ENCODE data around the gene COL9A1.

The COL9A1 gene

DNA sequence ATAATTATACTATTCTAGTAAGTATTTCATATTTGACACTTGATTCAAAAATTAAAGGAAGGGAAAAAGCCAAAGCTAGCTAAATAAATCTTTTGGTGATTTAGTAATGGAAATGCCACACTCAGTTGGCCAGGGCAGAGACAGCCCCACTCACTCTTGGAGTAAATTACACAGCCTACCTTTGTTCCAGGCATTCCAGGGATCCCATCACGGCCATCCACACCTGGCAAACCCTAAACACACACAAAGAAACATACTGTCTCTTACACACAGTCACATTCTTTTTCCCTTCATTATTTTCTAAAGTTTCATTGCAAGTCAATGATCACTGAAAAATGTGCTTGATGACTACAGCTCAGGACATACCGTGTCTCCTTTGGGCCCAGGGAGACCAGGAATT lies 48.1 kb downstream of the COL9A1 start:
- no peaks in the 10 kb centered on the region for H3K9me2 ChIP-seq (replicated peaks; ENCODE audit: control insufficient read depth, low read length)
- no peaks in the 10 kb centered on the region for H3F3A ChIP-seq (ENCODE audit: control insufficient read depth, insufficient read depth)
- H3K27me3 ChIP-seq (ENCODE audit: control insufficient read depth, low read length), result no peaks in the 10 kb centered on the region; the same call in 1 of the 2 replicates
- no peaks in the 10 kb centered on the region for H3K36me3 ChIP-seq (ENCODE audit: control insufficient read depth, low read length)
- H3K9me3 ChIP-seq (ENCODE audit: control insufficient read depth, insufficient read depth, low read length), result no peaks in the 10 kb centered on the region
- H3K79me2 ChIP-seq (ENCODE audit: control insufficient read depth, low read length), result no peaks in the 10 kb centered on the region
- H4K20me1 ChIP-seq (ENCODE audit: control insufficient read depth, insufficient read depth, low read depth, low read length), result no peaks in the 10 kb centered on the region
- TF ChIP-seq, protein P1, sequence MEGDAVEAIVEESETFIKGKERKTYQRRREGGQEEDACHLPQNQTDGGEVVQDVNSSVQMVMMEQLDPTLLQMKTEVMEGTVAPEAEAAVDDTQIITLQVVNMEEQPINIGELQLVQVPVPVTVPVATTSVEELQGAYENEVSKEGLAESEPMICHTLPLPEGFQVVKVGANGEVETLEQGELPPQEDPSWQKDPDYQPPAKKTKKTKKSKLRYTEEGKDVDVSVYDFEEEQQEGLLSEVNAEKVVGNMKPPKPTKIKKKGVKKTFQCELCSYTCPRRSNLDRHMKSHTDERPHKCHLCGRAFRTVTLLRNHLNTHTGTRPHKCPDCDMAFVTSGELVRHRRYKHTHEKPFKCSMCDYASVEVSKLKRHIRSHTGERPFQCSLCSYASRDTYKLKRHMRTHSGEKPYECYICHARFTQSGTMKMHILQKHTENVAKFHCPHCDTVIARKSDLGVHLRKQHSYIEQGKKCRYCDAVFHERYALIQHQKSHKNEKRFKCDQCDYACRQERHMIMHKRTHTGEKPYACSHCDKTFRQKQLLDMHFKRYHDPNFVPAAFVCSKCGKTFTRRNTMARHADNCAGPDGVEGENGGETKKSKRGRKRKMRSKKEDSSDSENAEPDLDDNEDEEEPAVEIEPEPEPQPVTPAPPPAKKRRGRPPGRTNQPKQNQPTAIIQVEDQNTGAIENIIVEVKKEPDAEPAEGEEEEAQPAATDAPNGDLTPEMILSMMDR (IDR thresholded peaks at IDR 0.05; ENCODE audit: low read depth, low read length, poor library complexity, severe bottlenecking), result no peak
- no peak for TF ChIP-seq EZH2phosphoT487 (IDR thresholded peaks at IDR 0.05; ENCODE audit: borderline replicate concordance, low read length)
- no peak overlapping the region for H3K27ac ChIP-seq (ENCODE audit: low read depth, low read length)
- H3K4me1 ChIP-seq (ENCODE audit: control insufficient read depth, low read length), result no peaks in the 10 kb centered on the region
- H3K4me2 ChIP-seq (ENCODE audit: low read length), result no peak overlapping the region
- H3K4me3 ChIP-seq (ENCODE audit: low read length), result no peak overlapping the region

DNA sequence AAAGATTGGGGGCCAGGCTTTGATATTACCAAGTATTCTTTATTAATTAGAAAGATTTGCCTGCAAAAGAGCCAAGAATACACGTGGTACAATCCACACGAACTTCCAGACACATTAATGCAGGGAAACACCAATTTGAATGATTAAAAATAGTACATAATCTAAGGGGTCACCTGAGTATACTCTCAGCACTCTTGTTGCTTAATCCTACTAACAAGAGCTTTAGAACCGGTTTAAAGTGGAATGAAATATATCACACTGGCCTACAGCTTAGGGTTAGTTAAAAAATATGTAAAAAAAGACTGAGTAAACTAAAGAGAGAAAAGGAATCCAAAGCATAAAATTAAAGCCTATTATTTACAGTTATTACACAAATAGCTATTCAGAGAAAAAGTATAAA lies 49.0 kb downstream of the COL9A1 start:
- H3K4me3 ChIP-seq (ENCODE audit: low read length), result no peak overlapping the region
- no peaks in the 10 kb centered on the region for H3K9me3 ChIP-seq (ENCODE audit: control insufficient read depth, insufficient read depth, low read length)
- no peaks in the 10 kb centered on the region for H3K4me1 ChIP-seq (ENCODE audit: control insufficient read depth, low read length)
- H3K79me2 ChIP-seq (ENCODE audit: control insufficient read depth, low read length), result no peaks in the 10 kb centered on the region
- no peaks in the 10 kb centered on the region for H4K20me1 ChIP-seq (ENCODE audit: control insufficient read depth, insufficient read depth, low read depth, low read length)
- no peaks in the 10 kb centered on the region for H3K9me2 ChIP-seq (replicated peaks; ENCODE audit: control insufficient read depth, low read length)
- H3K27ac ChIP-seq (ENCODE audit: low read depth, low read length), result no peak overlapping the region
- H3K36me3 ChIP-seq (ENCODE audit: control insufficient read depth, low read length), result no peaks in the 10 kb centered on the region
- TF ChIP-seq, protein P1 (IDR thresholded peaks at IDR 0.05; ENCODE audit: low read depth, low read length, poor library complexity, severe bottlenecking), result no peak
- no peak for TF ChIP-seq EZH2phosphoT487 (IDR thresholded peaks at IDR 0.05; ENCODE audit: borderline replicate concordance, low read length)
- no peaks in the 10 kb centered on the region for H3F3A ChIP-seq (ENCODE audit: control insufficient read depth, insufficient read depth)
- no peak overlapping the region for H3K4me2 ChIP-seq (ENCODE audit: low read length)
- H3K27me3 ChIP-seq (ENCODE audit: control insufficient read depth, low read length), result no peaks in the 10 kb centered on the region; the same call in 1 of the 2 replicates

DNA sequence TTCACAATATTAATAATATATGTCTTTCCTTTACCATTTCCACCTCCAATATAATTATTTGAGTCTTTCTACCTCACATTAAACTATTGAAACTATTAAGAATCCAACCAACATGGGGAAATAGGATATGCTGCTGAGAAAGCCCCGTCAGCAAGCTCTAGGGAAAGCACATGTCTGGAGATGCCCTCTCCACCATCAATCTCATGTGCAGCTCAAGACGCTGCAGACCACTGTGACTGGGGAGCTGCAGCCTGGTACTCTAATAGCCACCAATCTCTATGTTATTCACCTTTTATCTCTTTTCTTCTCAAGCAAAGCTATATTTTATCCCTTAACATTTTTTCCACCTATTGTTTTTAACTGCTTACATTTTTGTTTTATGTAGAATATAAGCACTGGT lies 50.3 kb downstream of the COL9A1 start:
- Histone ChIP-seq H3K27me3 (ENCODE audit: control insufficient read depth, low read length) (no peaks in the 10 kb centered on the region; the same call in 1 of the 2 replicates), H3K4me3 (ENCODE audit: low read length) (no peak overlapping the region), H3K9me3 (ENCODE audit: control insufficient read depth, insufficient read depth, low read length) (no peaks in the 10 kb centered on the region), H3K9me2 (replicated peaks; ENCODE audit: control insufficient read depth, low read length) (no peaks in the 10 kb centered on the region), H3K79me2 (ENCODE audit: control insufficient read depth, low read length) (no peaks in the 10 kb centered on the region), H3K36me3 (ENCODE audit: control insufficient read depth, low read length) (no peaks in the 10 kb centered on the region), H3F3A (ENCODE audit: control insufficient read depth, insufficient read depth) (no peaks in the 10 kb centered on the region), H4K20me1 (ENCODE audit: control insufficient read depth, insufficient read depth, low read depth, low read length) (no peaks in the 10 kb centered on the region), H3K4me2 (ENCODE audit: low read length) (no peak overlapping the region), H3K27ac (ENCODE audit: low read depth, low read length) (no peak overlapping the region), H3K4me1 (ENCODE audit: control insufficient read depth, low read length) (no peaks in the 10 kb centered on the region)
- TF ChIP-seq, protein P1 (IDR thresholded peaks at IDR 0.05; ENCODE audit: low read depth, low read length, poor library complexity, severe bottlenecking), result no peak
- no peak for TF ChIP-seq EZH2phosphoT487 (IDR thresholded peaks at IDR 0.05; ENCODE audit: borderline replicate concordance, low read length)
